HepG2 (cell line): ENCODE results near the gene APOA1. TPM values are rescaled to one million over a fixed set of nuclear protein-coding genes. Genes with fewer than 3 reads are reported as not detected.

Experiments used
- CENPBD1 ChIP-seq: sonication (generic); formaldehyde crosslinking; IDR thresholded peaks from 2 replicates; pipeline ENCODE4 v1.8.0; 2022; ENCODE audit warnings: missing genetic modification reagents, low read depth, mild to moderate bottlenecking, borderline replicate concordance
- DZIP1 ChIP-seq: sonication (generic); formaldehyde crosslinking; IDR thresholded peaks from 2 replicates; pipeline ENCODE4 v1.5.0; 2020; ENCODE audit warnings: mild to moderate bottlenecking, missing genetic modification reagents
- EP300 ChIP-seq, 3 experiments: sonication (generic) in 1 of 3; formaldehyde crosslinking in 1 of 3; IDR thresholded peaks; 2 replicates each; pipeline versions ENCODE4 v1.5.1 to v1.6.1; 2011 to 2020; ENCODE audit warnings: low read depth in 2 of 3, low read length in 2 of 3, borderline replicate concordance in 1 of 3, improper control_type of control experiment in 1 of 3, mild to moderate bottlenecking in 1 of 3, missing genetic modification reagents in 1 of 3, moderate library complexity in 1 of 3
- ESRRA ChIP-seq: sonication (generic); formaldehyde crosslinking; IDR thresholded peaks from 2 replicates; pipeline ENCODE4 v1.5.1; 2020; ENCODE audit warnings: mild to moderate bottlenecking, low read depth, missing genetic modification reagents
- HOXA3 ChIP-seq: sonication (generic); formaldehyde crosslinking; IDR thresholded peaks from 2 replicates; pipeline ENCODE4 v1.5.0; 2020; ENCODE audit warnings: missing genetic modification reagents
- RFXAP ChIP-seq: sonication (generic); formaldehyde crosslinking; IDR thresholded peaks from 2 replicates; pipeline ENCODE4 v1.4.0; 2020; ENCODE audit warnings: missing genetic modification reagents, borderline replicate concordance
- SRF ChIP-seq: IDR thresholded peaks from 2 replicates; pipeline ENCODE4 v1.6.1; 2011; ENCODE audit warnings: mild to moderate bottlenecking, low read depth, low read length, moderate library complexity
- TEAD3 ChIP-seq: optimal IDR thresholded peaks from 2 replicates; pipeline ENCODE3; 2016; ENCODE audit warnings: borderline replicate concordance
- TP53 ChIP-seq: sonication (generic); formaldehyde crosslinking; conservative IDR thresholded peaks from 2 replicates; pipeline ENCODE4 v1.4.0; 2020; ENCODE audit warnings: missing genetic modification reagents
- TRIM22 ChIP-seq: fragments of 450-650 bp; IDR thresholded peaks from 2 replicates; pipeline ENCODE4 v1.6.1; 2017
- ZBTB34 ChIP-seq: sonication (generic); formaldehyde crosslinking; IDR thresholded peaks from 2 replicates; pipeline ENCODE4 v1.8.0; 2022; ENCODE audit warnings: mild to moderate bottlenecking, missing genetic modification reagents
- ZBTB49 ChIP-seq: sonication (generic); formaldehyde crosslinking; IDR thresholded peaks from 2 replicates; pipeline ENCODE4 v1.4.0; 2020; ENCODE audit warnings: missing genetic modification reagents, borderline replicate concordance
- ZFX ChIP-seq: sonication (generic); formaldehyde crosslinking; IDR thresholded peaks from 2 replicates; pipeline ENCODE4 v1.4.0; 2020; ENCODE audit warnings: mild to moderate bottlenecking, low read depth, missing genetic modification reagents, moderate library complexity
- ZNF383 ChIP-seq: sonication (generic); formaldehyde crosslinking; IDR thresholded peaks from 2 replicates; pipeline ENCODE4 v1.4.0; 2020; ENCODE audit warnings: missing genetic modification reagents, mild to moderate bottlenecking, borderline replicate concordance
- ZNF44 ChIP-seq: sonication (generic); formaldehyde crosslinking; IDR thresholded peaks from 2 replicates; pipeline ENCODE4 v1.5.1; 2020; ENCODE audit warnings: mild to moderate bottlenecking, missing genetic modification reagents
- ZNF501 ChIP-seq: sonication (generic); formaldehyde crosslinking; IDR thresholded peaks from 2 replicates; pipeline ENCODE4 v1.5.1; 2020; ENCODE audit warnings: mild to moderate bottlenecking, moderate library complexity, missing genetic modification reagents
- ZNF605 ChIP-seq: sonication (generic); formaldehyde crosslinking; IDR thresholded peaks from 2 replicates; pipeline ENCODE4 v1.8.0; 2022; ENCODE audit warnings: mild to moderate bottlenecking, missing genetic modification reagents
- ZNF629 ChIP-seq: sonication (generic); formaldehyde crosslinking; conservative IDR thresholded peaks from 2 replicates; pipeline ENCODE4 v1.5.0; 2020; ENCODE audit warnings: missing genetic modification reagents
- ZNF780A ChIP-seq: sonication (generic); formaldehyde crosslinking; IDR thresholded peaks from 2 replicates; pipeline ENCODE4 v1.8.0; 2022; ENCODE audit warnings: mild to moderate bottlenecking, missing genetic modification reagents, moderate library complexity
- ZSCAN20 ChIP-seq: sonication (generic); formaldehyde crosslinking; IDR thresholded peaks from 2 replicates; pipeline ENCODE4 v1.4.0; 2020; ENCODE audit warnings: missing genetic modification reagents, mild to moderate bottlenecking, borderline replicate concordance
- polyA plus RNA-seq, 8 experiments: library from polyadenylated mRNA; depleted of rRNA in 3 of 8; stranded (reverse) in 7 of 8; unstranded in 1 of 8; fragments of >200 nt; fragmentation: Illumina TruSeq in 4 of 8; extraction: Trizol in 4 of 8; gene quantifications; 2 replicates each; pipeline versions ENCODE4 v1.2.1 to v1.2.3, GENCODE V29; 2011 to 2016; ENCODE audit warnings: low read depth in 4 of 8, missing spikeins in 1 of 8, mixed read lengths in 1 of 8; ENCODE audit not compliant: insufficient read depth in 1 of 8
- total RNA-seq, 5 experiments: library from RNA; depleted of rRNA; stranded (reverse); fragments of >200 nt; fragmentation: Illumina TruSeq; extraction: Trizol; gene quantifications; 2 replicates each; pipeline ENCODE4 v1.2.3, GENCODE V29; 2016; ENCODE audit warnings: low read depth in 1 of 5

The APOA1 gene
- total and polyA plus RNA-seq, 2 of the 13 experiments (the other 11 are each of a cell fraction or from before 2014, with no cell fraction given), result 1,973 to 5,485 TPM

GRCh38 chr11:116838321-116839084 is 1.1 kb upstream of the APOA1 start (continued):
- TF ChIP-seq EP300 (IDR thresholded peaks at IDR 0.05; ENCODE audit: low read depth in 2 of 2, low read length in 2 of 2) (0 out of 4 replicates have a peak, but pooled peaks of 1 of the 2 experiments have one; percentile 28), EP300 (CRISPR knock-in tag; IDR thresholded peaks at IDR 0.05; ENCODE audit: borderline replicate concordance) (no peak), ZBTB49 (CRISPR knock-in tag) (no peak), ZFX (CRISPR knock-in tag) (peak; percentile 21; the same call in 1 of the 2 replicates), ZNF383 (CRISPR knock-in tag) (no peak), ZNF629 (CRISPR knock-in tag) (peak; percentile 89), TRIM22 (no peak), ESRRA (CRISPR knock-in tag) (no peak), ZNF780A (CRISPR knock-in tag) (no peak), ZNF44 (no peak), ZNF605 (peak; percentile 39; the same call in 1 of the 2 replicates), ZNF501 (CRISPR knock-in tag) (peak; percentile 32; the same call in 1 of the 2 replicates), RFXAP (CRISPR knock-in tag) (no peak), CENPBD1 (no peak), HOXA3 (CRISPR knock-in tag) (peak; percentile 47; the same call in 1 of the 2 replicates), ZBTB34 (CRISPR knock-in tag) (no peak), ZSCAN20 (no peak), TP53 (CRISPR knock-in tag) (no peak), TEAD3 (CRISPR knock-in tag) (peak; percentile 29), SRF (no peak), DZIP1 (CRISPR knock-in tag) (no peak)
